ENCODE data around the gene ESRRB. TPM values are rescaled to one million over a fixed set of nuclear protein-coding genes. Genes with fewer than 3 reads are reported as not detected.

ESRRB gene
- total RNA-seq, 1 donor = not detected

GRCh38 chr14:76330411-76331327 lies 45.3 kb upstream of the ESRRB start:
- TF ChIP-seq CTCF (IDR thresholded peaks at IDR 0.05; ENCODE audit: insufficient read depth, low read length) = no peak
- H3K4me3 ChIP-seq (ENCODE audit: low read depth, low read length) = no peak overlapping the region

GRCh38 chr14:76331328-76332011 lies 44.5 kb upstream of the ESRRB start:
- H3K4me3 ChIP-seq (ENCODE audit: low read depth, low read length) = no peak overlapping the region
- no peak for DNase-seq (ENCODE audit: low read depth)
- no peak for TF ChIP-seq CTCF (IDR thresholded peaks at IDR 0.05; ENCODE audit: insufficient read depth, low read length)

More at GRCh38 chr14:76330411-76331327, 45.3 kb upstream of the ESRRB start:
- no peak for DNase-seq (ENCODE audit: low read depth)

- no peak overlapping the region for H3K4me3 ChIP-seq (ENCODE audit: low read depth, low read length)
- DNase-seq (ENCODE audit: low read depth) = no peak
- no peak for TF ChIP-seq CTCF (IDR thresholded peaks at IDR 0.05; ENCODE audit: insufficient read depth, low read length)
Observed at GRCh38 chr14:76333664-76334063, 42.3 kb upstream of the ESRRB start.

- no peak overlapping the region for H3K4me3 ChIP-seq (ENCODE audit: low read depth, low read length)
- no peak for DNase-seq (ENCODE audit: low read depth)
- no peak for TF ChIP-seq CTCF (IDR thresholded peaks at IDR 0.05; ENCODE audit: insufficient read depth, low read length)
Observed at GRCh38 chr14:76334316-76334715, 41.6 kb upstream of the ESRRB start.

- DNase-seq (ENCODE audit: low read depth) = no peak
- H3K4me3 ChIP-seq (ENCODE audit: low read depth, low read length) = no peak overlapping the region
- TF ChIP-seq CTCF (IDR thresholded peaks at IDR 0.05; ENCODE audit: insufficient read depth, low read length) = no peak
Observed at GRCh38 chr14:76336876-76337275, 39.1 kb upstream of the ESRRB start.

- H3K4me3 ChIP-seq (ENCODE audit: low read depth, low read length) = peak overlapping the region; percentile 31
- no peak for TF ChIP-seq CTCF (IDR thresholded peaks at IDR 0.05; ENCODE audit: insufficient read depth, low read length)
- peak; percentile 15 for DNase-seq (ENCODE audit: low read depth)
Observed at GRCh38 chr14:76337635-76338545, 38.0 kb upstream of the ESRRB start.

Data from fibroblast of the aortic adventitia (primary cell).